WTC11 (cell line): Measurements from ENCODE around the gene SAP25. TPM values are rescaled to one million over a fixed set of nuclear protein-coding genes. Genes with fewer than 3 reads are reported as not detected.
A peak's percentile ranks its signal among the peaks of the same experiment; 100 is the strongest.

ENCODE experiments used
- ATAC-seq: fragments of 200-7000 bp; cut with Tn5 transposase; 2 replicates; pipeline ENCODE4 v1.10.0; 2021; ENCODE audit warnings: mild to moderate bottlenecking, moderate library complexity
- CTCF ChIA-PET: fragments of 300-600 bp; sonication (Branson Sonifier 250); formaldehyde crosslinking; loops from one replicate; lab custom pipeline; 2021; ENCODE audit warnings: antibody characterized with exemption; lab: Charles Lee
- POLR2A ChIA-PET: fragments of 350-600 bp; sonication (Branson Sonifier 250); formaldehyde crosslinking; loops from one replicate; lab custom pipeline; 2021; ENCODE audit warnings: antibody characterized with exemption; lab: Charles Lee
- DNase-seq: peaks from one replicate; pipeline ENCODE4 v3.0.0; 2021; ENCODE audit warnings: low spot score
- H3K27ac Mint-ChIP-seq: 2 replicates; pipeline ENCODE4 v1.8.0; 2021; ENCODE audit warnings: mixed read lengths
- H3K27me3 Mint-ChIP-seq: 2 replicates; pipeline ENCODE4 v1.8.0; 2021; ENCODE audit warnings: low read depth, mild to moderate bottlenecking, moderate library complexity, mixed read lengths
- H3K36me3 Mint-ChIP-seq: 2 replicates; pipeline ENCODE4 v1.8.0; 2021; ENCODE audit warnings: mixed read lengths
- H3K4me1 Mint-ChIP-seq: 2 replicates; pipeline ENCODE4 v1.8.0; 2022; ENCODE audit warnings: mixed read lengths
- H3K4me3 Mint-ChIP-seq: 2 replicates; pipeline ENCODE4 v1.8.0; 2021; ENCODE audit warnings: mild to moderate bottlenecking, moderate library complexity, mixed read lengths
- H3K9me3 Mint-ChIP-seq: 2 replicates; pipeline ENCODE4 v1.8.0; 2021; ENCODE audit warnings: mixed read lengths
- CBFB ChIP-seq: sonication (generic); formaldehyde crosslinking; IDR thresholded peaks from 2 replicates; pipeline ENCODE4 v1.8.1; 2022; ENCODE audit warnings: mild to moderate bottlenecking, low read depth, missing genetic modification reagents
- ELF4 ChIP-seq: sonication (generic); formaldehyde crosslinking; IDR thresholded peaks from 2 replicates; pipeline ENCODE4 v1.8.1; 2022; ENCODE audit warnings: low read depth, mild to moderate bottlenecking, moderate library complexity, missing genetic modification reagents
- ETV6 ChIP-seq: sonication (generic); formaldehyde crosslinking; IDR thresholded peaks from 2 replicates; pipeline ENCODE4 v1.8.1; 2022; ENCODE audit warnings: mild to moderate bottlenecking, missing genetic modification reagents
- GABPB1 ChIP-seq: sonication (generic); formaldehyde crosslinking; IDR thresholded peaks from 2 replicates; pipeline ENCODE4 v1.8.1; 2023; ENCODE audit warnings: mild to moderate bottlenecking, missing genetic modification reagents
- IRF2 ChIP-seq: sonication (generic); formaldehyde crosslinking; IDR thresholded peaks from 2 replicates; pipeline ENCODE4 v1.8.0; 2022; ENCODE audit warnings: low read depth, missing genetic modification reagents, borderline replicate concordance
- NR1H2 ChIP-seq: sonication (generic); formaldehyde crosslinking; IDR thresholded peaks from 2 replicates; pipeline ENCODE4 v1.9.0; 2021; ENCODE audit warnings: mild to moderate bottlenecking, moderate library complexity, missing genetic modification reagents
- ZNF121 ChIP-seq: sonication (generic); formaldehyde crosslinking; IDR thresholded peaks from 2 replicates; pipeline ENCODE4 v1.8.0; 2023; ENCODE audit warnings: missing genetic modification reagents
- ZSCAN18 ChIP-seq: fragments of 250-450 bp; sonication (Bioruptor Pico); IDR thresholded peaks from 2 replicates; pipeline ENCODE4 v2.1.2; 2022; ENCODE audit warnings: mild to moderate bottlenecking, moderate library complexity
- total RNA-seq: library from RNA; stranded (reverse); gene quantifications from 3 replicates; pipeline ENCODE4 v1.2.3, GENCODE V29; 2021
- TF ChIP-seq, protein P1 (sequence below): sonication (generic); formaldehyde crosslinking; IDR thresholded peaks from 2 replicates; pipeline ENCODE4 v1.8.0; 2022; ENCODE audit warnings: missing genetic modification reagents
- TF ChIP-seq, protein P2 (sequence below): sonication (generic); formaldehyde crosslinking; IDR thresholded peaks from 2 replicates; pipeline ENCODE4 v1.8.0; 2022; ENCODE audit warnings: mild to moderate bottlenecking, missing genetic modification reagents
- TF ChIP-seq, protein P3 (sequence below): sonication (generic); formaldehyde crosslinking; IDR thresholded peaks from 2 replicates; pipeline ENCODE4 v1.8.1; 2023; ENCODE audit warnings: mild to moderate bottlenecking, missing genetic modification reagents
- TF ChIP-seq, protein P4 (sequence below): sonication (generic); formaldehyde crosslinking; IDR thresholded peaks from 2 replicates; pipeline ENCODE4 v1.8.1; 2023; ENCODE audit warnings: mild to moderate bottlenecking, missing genetic modification reagents, moderate library complexity

SAP25 gene
- total RNA-seq, 1 experiment from 2014 or later: 9.3 TPM

DNA sequence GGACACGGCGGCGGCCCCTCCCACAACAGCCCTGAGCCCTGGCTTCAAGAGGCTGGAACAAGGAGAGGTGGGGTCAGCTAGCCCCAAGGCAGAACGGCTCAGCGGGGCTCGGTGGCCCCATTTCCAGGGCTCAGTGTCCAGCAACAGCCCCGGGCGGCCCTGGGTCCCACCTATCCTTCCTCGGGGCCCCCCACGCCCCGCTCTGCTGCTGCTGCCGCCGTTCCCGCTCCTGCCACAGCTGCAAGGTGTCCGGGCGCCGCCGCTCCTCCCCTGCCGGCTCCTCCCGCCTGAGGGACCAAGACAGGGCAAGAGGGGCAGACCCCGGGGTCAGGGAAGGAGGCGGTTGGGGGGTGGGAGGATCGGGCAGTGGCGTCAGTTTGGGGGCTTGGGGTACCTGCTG is 3.4 kb upstream of the SAP25 start:
- H3K27ac Mint-ChIP-seq: no peak overlapping the region
- peaks cover 7% of the 10 kb centered on the region; the same call in 1 of the 2 replicates for H3K36me3 Mint-ChIP-seq
- CTCF ChIA-PET: interaction anchor here (0.8 to 1.6 kb wide), 2 partner anchors 8 to 17 kb away, joined by 3 read pairs; no protein-coding TSS in a partner anchor
- POLR2A ChIA-PET: no interaction called here
- TF ChIP-seq ELF4 (CRISPR knock-in tag) (no peak), NR1H2 (CRISPR knock-in tag) (no peak), IRF2 (no peak), ZSCAN18 (CRISPR knock-in tag) (no peak), CBFB (CRISPR knock-in tag) (no peak), ETV6 (CRISPR knock-in tag) (no peak)
- TF ChIP-seq, protein P1, sequence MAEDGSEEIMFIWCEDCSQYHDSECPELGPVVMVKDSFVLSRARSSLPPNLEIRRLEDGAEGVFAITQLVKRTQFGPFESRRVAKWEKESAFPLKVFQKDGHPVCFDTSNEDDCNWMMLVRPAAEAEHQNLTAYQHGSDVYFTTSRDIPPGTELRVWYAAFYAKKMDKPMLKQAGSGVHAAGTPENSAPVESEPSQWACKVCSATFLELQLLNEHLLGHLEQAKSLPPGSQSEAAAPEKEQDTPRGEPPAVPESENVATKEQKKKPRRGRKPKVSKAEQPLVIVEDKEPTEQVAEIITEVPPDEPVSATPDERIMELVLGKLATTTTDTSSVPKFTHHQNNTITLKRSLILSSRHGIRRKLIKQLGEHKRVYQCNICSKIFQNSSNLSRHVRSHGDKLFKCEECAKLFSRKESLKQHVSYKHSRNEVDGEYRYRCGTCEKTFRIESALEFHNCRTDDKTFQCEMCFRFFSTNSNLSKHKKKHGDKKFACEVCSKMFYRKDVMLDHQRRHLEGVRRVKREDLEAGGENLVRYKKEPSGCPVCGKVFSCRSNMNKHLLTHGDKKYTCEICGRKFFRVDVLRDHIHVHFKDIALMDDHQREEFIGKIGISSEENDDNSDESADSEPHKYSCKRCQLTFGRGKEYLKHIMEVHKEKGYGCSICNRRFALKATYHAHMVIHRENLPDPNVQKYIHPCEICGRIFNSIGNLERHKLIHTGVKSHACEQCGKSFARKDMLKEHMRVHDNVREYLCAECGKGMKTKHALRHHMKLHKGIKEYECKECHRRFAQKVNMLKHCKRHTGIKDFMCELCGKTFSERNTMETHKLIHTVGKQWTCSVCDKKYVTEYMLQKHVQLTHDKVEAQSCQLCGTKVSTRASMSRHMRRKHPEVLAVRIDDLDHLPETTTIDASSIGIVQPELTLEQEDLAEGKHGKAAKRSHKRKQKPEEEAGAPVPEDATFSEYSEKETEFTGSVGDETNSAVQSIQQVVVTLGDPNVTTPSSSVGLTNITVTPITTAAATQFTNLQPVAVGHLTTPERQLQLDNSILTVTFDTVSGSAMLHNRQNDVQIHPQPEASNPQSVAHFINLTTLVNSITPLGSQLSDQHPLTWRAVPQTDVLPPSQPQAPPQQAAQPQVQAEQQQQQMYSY: no peak
- TF ChIP-seq, protein P2, sequence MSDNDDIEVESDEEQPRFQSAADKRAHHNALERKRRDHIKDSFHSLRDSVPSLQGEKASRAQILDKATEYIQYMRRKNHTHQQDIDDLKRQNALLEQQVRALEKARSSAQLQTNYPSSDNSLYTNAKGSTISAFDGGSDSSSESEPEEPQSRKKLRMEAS: no peak
- TF ChIP-seq, protein P3, sequence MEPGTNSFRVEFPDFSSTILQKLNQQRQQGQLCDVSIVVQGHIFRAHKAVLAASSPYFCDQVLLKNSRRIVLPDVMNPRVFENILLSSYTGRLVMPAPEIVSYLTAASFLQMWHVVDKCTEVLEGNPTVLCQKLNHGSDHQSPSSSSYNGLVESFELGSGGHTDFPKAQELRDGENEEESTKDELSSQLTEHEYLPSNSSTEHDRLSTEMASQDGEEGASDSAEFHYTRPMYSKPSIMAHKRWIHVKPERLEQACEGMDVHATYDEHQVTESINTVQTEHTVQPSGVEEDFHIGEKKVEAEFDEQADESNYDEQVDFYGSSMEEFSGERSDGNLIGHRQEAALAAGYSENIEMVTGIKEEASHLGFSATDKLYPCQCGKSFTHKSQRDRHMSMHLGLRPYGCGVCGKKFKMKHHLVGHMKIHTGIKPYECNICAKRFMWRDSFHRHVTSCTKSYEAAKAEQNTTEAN (CRISPR knock-in tag): no peak
- TF ChIP-seq, protein P4, sequence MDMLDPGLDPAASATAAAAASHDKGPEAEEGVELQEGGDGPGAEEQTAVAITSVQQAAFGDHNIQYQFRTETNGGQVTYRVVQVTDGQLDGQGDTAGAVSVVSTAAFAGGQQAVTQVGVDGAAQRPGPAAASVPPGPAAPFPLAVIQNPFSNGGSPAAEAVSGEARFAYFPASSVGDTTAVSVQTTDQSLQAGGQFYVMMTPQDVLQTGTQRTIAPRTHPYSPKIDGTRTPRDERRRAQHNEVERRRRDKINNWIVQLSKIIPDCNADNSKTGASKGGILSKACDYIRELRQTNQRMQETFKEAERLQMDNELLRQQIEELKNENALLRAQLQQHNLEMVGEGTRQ (CRISPR knock-in tag): no peak
- H3K4me3 Mint-ChIP-seq: no peak overlapping the region
- no peaks in the 10 kb centered on the region for H3K27me3 Mint-ChIP-seq
- peaks cover 4% of the 10 kb centered on the region for H3K4me1 Mint-ChIP-seq
- H3K9me3 Mint-ChIP-seq: no peaks in the 10 kb centered on the region
- ATAC-seq (no peak), DNase-seq (no peak)

GRCh38 chr7:100576384-100576993 is 2.8 kb upstream of the SAP25 start:
- Mint-ChIP-seq H3K4me3 (no peak overlapping the region), H3K9me3 (no peaks in the 10 kb centered on the region), H3K36me3 (peaks cover 7% of the 10 kb centered on the region; the same call in 1 of the 2 replicates), H3K27ac (no peak overlapping the region), H3K4me1 (peaks cover 10% of the 10 kb centered on the region), H3K27me3 (0 out of 2 replicates have a peak, but pooled peaks cover 3% of the 10 kb centered on the region)
- peak; percentile 75 for TF ChIP-seq ZNF121 (CRISPR knock-in tag)
- no peak for TF ChIP-seq GABPB1 (CRISPR knock-in tag)
- no peak for DNase-seq
- ATAC-seq: no peak
- POLR2A ChIA-PET: no interaction called here
- CTCF ChIA-PET: interaction anchor here (0.8 to 1.6 kb wide), 2 partner anchors 9 to 17 kb away, joined by 3 read pairs; no protein-coding TSS in a partner anchor

DNA sequence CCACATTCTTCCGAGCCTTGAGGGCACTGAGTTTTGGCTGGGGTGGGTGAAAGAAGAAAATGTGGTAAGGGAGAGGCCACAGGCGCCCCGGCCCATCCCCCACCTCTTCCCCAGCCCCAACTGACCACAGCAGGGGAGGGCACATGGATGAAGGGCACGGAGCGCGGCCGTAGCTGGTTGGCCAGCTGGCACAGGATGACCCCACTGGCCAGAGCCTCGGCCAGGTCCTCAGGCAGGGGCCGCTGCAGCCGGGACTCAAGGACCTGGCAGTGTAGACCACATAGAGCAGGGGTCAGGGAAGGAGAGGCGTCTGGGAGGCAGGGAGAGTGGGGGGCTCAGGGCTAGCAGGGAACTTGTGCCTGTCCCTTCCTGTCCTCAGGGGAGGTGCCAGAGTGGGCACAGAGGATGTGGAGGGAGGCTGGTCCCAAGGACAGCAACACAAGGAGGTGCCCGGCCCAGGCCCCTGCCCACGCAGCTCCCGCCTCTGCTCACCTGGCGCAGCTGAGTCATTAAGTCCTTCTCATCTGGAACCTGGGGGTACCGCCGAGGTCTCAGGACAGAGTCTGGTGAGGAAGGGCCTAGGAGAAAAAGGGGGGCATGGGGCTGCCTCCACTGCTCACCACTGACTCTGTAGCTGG is 2.2 kb upstream of the SAP25 start:
- CTCF ChIA-PET: interaction anchor here (1.6 kb wide), 1 partner anchor 9 kb away, joined by 3 read pairs; no protein-coding TSS in a partner anchor
- Mint-ChIP-seq H3K27me3 (peaks cover 6% of the 10 kb centered on the region; the same call in 1 of the 2 replicates), H3K4me3 (no peak overlapping the region)
- ATAC-seq (no peak), DNase-seq (no peak)
- POLR2A ChIA-PET: no interaction called here
- no peak for TF ChIP-seq ZNF121 (CRISPR knock-in tag)
- TF ChIP-seq, protein P4 (CRISPR knock-in tag): no peak
- TF ChIP-seq, all 79 proteins: peak for 0
- Mint-ChIP-seq H3K9me3 (no peaks in the 10 kb centered on the region), H3K4me1 (peaks cover 15% of the 10 kb centered on the region), H3K27ac (no peak overlapping the region), H3K36me3 (peaks cover 7% of the 10 kb centered on the region; the same call in 1 of the 2 replicates)
